Measurements from ENCODE around the gene LIPG.

The LIPG gene

GRCh38 chr18:49621717-49622351 is 60.0 kb downstream of the LIPG start:
- H3K18ac ChIP-seq (ENCODE audit: low read length): peak overlapping the region; percentile 24
- no peak overlapping the region for H4K91ac ChIP-seq (ENCODE audit: low read depth, low read length, poor library complexity)
- no peak overlapping the region for H2BK120ac ChIP-seq (ENCODE audit: low read depth, low read length)
- DNase-seq (ENCODE audit: low spot score): no peak
- H2AK5ac ChIP-seq (ENCODE audit: low read depth, low read length): no peak overlapping the region
- no peaks in the 10 kb centered on the region for H3K36me3 ChIP-seq (replicated peaks in 1 of 2; ENCODE audit: control insufficient read depth in 2 of 2, insufficient read depth in 2 of 2, low read length in 2 of 2)
- H2BK15ac ChIP-seq (ENCODE audit: low read length): no peak overlapping the region
- H3K9ac ChIP-seq (ENCODE audit: low read depth, low read length, poor library complexity): no peak overlapping the region
- H3K9me3 ChIP-seq (replicated peaks in 1 of 2; ENCODE audit: control insufficient read depth in 2 of 2, insufficient read depth in 1 of 2, low read depth in 1 of 2, low read length in 2 of 2): no peaks in the 10 kb centered on the region
- no peaks in the 10 kb centered on the region for H3K27me3 ChIP-seq (ENCODE audit: control insufficient read depth in 3 of 3, insufficient read depth in 3 of 3, low read depth in 1 of 3, low read length in 3 of 3)
- peak overlapping the region; percentile 65 for H2AFZ ChIP-seq (ENCODE audit: low read length)
- H3K14ac ChIP-seq (ENCODE audit: low read length): no peak overlapping the region
- peaks cover 20 to 39% of the 10 kb centered on the region in 2 donors for H3K4me1 ChIP-seq (ENCODE audit: control insufficient read depth in 2 of 2, insufficient read depth in 1 of 2, low read depth in 1 of 2, low read length in 2 of 2)
- no peak overlapping the region for H3K23ac ChIP-seq (ENCODE audit: low read depth, low read length, poor library complexity)
- WGBS, 2 donors (ENCODE audit: extremely low coverage in 2 of 2, insufficient read length in 2 of 2, insufficient replicate concordance in 1 of 2): no CpG with 5 or more reads among the region's 12 CpGs
- H3K79me1 ChIP-seq (ENCODE audit: low read depth, low read length): no peaks in the 10 kb centered on the region
- H3K27ac ChIP-seq (replicated peaks; ENCODE audit: low read length): no peak overlapping the region
- no peak overlapping the region for H2BK5ac ChIP-seq (ENCODE audit: low read length)
- no peak overlapping the region for H4K8ac ChIP-seq (ENCODE audit: low read depth, low read length)
- H3K4me3 ChIP-seq (ENCODE audit: low read length in 2 of 2): no peak overlapping the region
- no peak overlapping the region for H3K4me2 ChIP-seq (ENCODE audit: insufficient read depth, low read length, poor library complexity, severe bottlenecking)
- no peak overlapping the region for H2BK12ac ChIP-seq (ENCODE audit: low read length)
- no peak overlapping the region for H3K4ac ChIP-seq (ENCODE audit: low read length)

GRCh38 chr18:49623571-49623970 is 61.7 kb downstream of the LIPG start:
- H2BK120ac ChIP-seq (ENCODE audit: low read depth, low read length): no peak overlapping the region
- H2AK5ac ChIP-seq (ENCODE audit: low read depth, low read length): no peak overlapping the region
- no peak overlapping the region for H3K23ac ChIP-seq (ENCODE audit: low read depth, low read length, poor library complexity)
- DNase-seq (ENCODE audit: low spot score): no peak
- no peak overlapping the region for H3K9ac ChIP-seq (ENCODE audit: low read depth, low read length, poor library complexity)
- H4K8ac ChIP-seq (ENCODE audit: low read depth, low read length): no peak overlapping the region
- no peaks in the 10 kb centered on the region for H3K27me3 ChIP-seq (ENCODE audit: control insufficient read depth in 3 of 3, insufficient read depth in 3 of 3, low read depth in 1 of 3, low read length in 3 of 3)
- H3K14ac ChIP-seq (ENCODE audit: low read length): no peak overlapping the region
- no peak overlapping the region for H3K4me3 ChIP-seq (ENCODE audit: low read length in 2 of 2)
- H3K9me3 ChIP-seq (replicated peaks in 1 of 2; ENCODE audit: control insufficient read depth in 2 of 2, insufficient read depth in 1 of 2, low read depth in 1 of 2, low read length in 2 of 2): no peaks in the 10 kb centered on the region
- peaks cover 21 to 51% of the 10 kb centered on the region in 2 donors for H3K4me1 ChIP-seq (ENCODE audit: control insufficient read depth in 2 of 2, insufficient read depth in 1 of 2, low read depth in 1 of 2, low read length in 2 of 2)
- H3K18ac ChIP-seq (ENCODE audit: low read length): no peak overlapping the region
- no peak overlapping the region for H2BK5ac ChIP-seq (ENCODE audit: low read length)
- H3K4ac ChIP-seq (ENCODE audit: low read length): no peak overlapping the region
- H3K27ac ChIP-seq (replicated peaks; ENCODE audit: low read length): no peak overlapping the region
- H2BK12ac ChIP-seq (ENCODE audit: low read length): no peak overlapping the region
- no peak overlapping the region for H4K91ac ChIP-seq (ENCODE audit: low read depth, low read length, poor library complexity)
- no peak overlapping the region for H2BK15ac ChIP-seq (ENCODE audit: low read length)
- H2AFZ ChIP-seq (ENCODE audit: low read length): no peak overlapping the region
- H3K36me3 ChIP-seq (replicated peaks in 1 of 2; ENCODE audit: control insufficient read depth in 2 of 2, insufficient read depth in 2 of 2, low read length in 2 of 2): no peaks in the 10 kb centered on the region
- WGBS, 2 donors (ENCODE audit: extremely low coverage in 2 of 2, insufficient read length in 2 of 2, insufficient replicate concordance in 1 of 2): no CpG with 5 or more reads among the region's 6 CpGs
- H3K4me2 ChIP-seq (ENCODE audit: insufficient read depth, low read length, poor library complexity, severe bottlenecking): no peak overlapping the region
- H3K79me1 ChIP-seq (ENCODE audit: low read depth, low read length): no peaks in the 10 kb centered on the region

- Histone ChIP-seq H3K4me2 (ENCODE audit: insufficient read depth, low read length, poor library complexity, severe bottlenecking) (no peak overlapping the region), H3K4me1 (ENCODE audit: control insufficient read depth in 2 of 2, insufficient read depth in 1 of 2, low read depth in 1 of 2, low read length in 2 of 2) (peaks cover 10 to 46% of the 10 kb centered on the region in 2 donors), H2BK15ac (ENCODE audit: low read length) (no peak overlapping the region), H3K4me3 (ENCODE audit: low read length in 2 of 2) (no peak overlapping the region), H3K27me3 (ENCODE audit: control insufficient read depth in 3 of 3, insufficient read depth in 3 of 3, low read depth in 1 of 3, low read length in 3 of 3) (no peaks in the 10 kb centered on the region), H3K14ac (ENCODE audit: low read length) (no peak overlapping the region), H3K18ac (ENCODE audit: low read length) (no peak overlapping the region), H3K9me3 (replicated peaks in 1 of 2; ENCODE audit: control insufficient read depth in 2 of 2, insufficient read depth in 1 of 2, low read depth in 1 of 2, low read length in 2 of 2) (no peaks in the 10 kb centered on the region), H2BK5ac (ENCODE audit: low read length) (no peak overlapping the region), H3K23ac (ENCODE audit: low read depth, low read length, poor library complexity) (no peak overlapping the region), H2BK12ac (ENCODE audit: low read length) (no peak overlapping the region), H2AFZ (ENCODE audit: low read length) (no peak overlapping the region), H2BK120ac (ENCODE audit: low read depth, low read length) (no peak overlapping the region), H3K27ac (replicated peaks; ENCODE audit: low read length) (no peak overlapping the region), H4K91ac (ENCODE audit: low read depth, low read length, poor library complexity) (no peak overlapping the region), H3K79me1 (ENCODE audit: low read depth, low read length) (no peaks in the 10 kb centered on the region), H3K36me3 (replicated peaks in 1 of 2; ENCODE audit: control insufficient read depth in 2 of 2, insufficient read depth in 2 of 2, low read length in 2 of 2) (no peaks in the 10 kb centered on the region), H3K9ac (ENCODE audit: low read depth, low read length, poor library complexity) (no peak overlapping the region), H3K4ac (ENCODE audit: low read length) (no peak overlapping the region), H4K8ac (ENCODE audit: low read depth, low read length) (no peak overlapping the region), H2AK5ac (ENCODE audit: low read depth, low read length) (no peak overlapping the region)
- no peak for DNase-seq (ENCODE audit: low spot score)
- no CpG with 5 or more reads among the region's 9 CpGs for WGBS, 2 donors (ENCODE audit: extremely low coverage in 2 of 2, insufficient read length in 2 of 2, insufficient replicate concordance in 1 of 2)
These were observed 63.3 kb downstream of the LIPG start for GRCh38 chr18:49625021-49625691.

- Histone ChIP-seq H3K79me1 (ENCODE audit: low read depth, low read length) (no peaks in the 10 kb centered on the region), H2BK12ac (ENCODE audit: low read length) (peak overlapping the region; percentile 48), H3K9me3 (replicated peaks in 1 of 2; ENCODE audit: control insufficient read depth in 2 of 2, insufficient read depth in 1 of 2, low read depth in 1 of 2, low read length in 2 of 2) (no peaks in the 10 kb centered on the region), H3K23ac (ENCODE audit: low read depth, low read length, poor library complexity) (no peak overlapping the region), H4K91ac (ENCODE audit: low read depth, low read length, poor library complexity) (no peak overlapping the region), H2AFZ (ENCODE audit: low read length) (no peak overlapping the region), H3K36me3 (replicated peaks in 1 of 2; ENCODE audit: control insufficient read depth in 2 of 2, insufficient read depth in 2 of 2, low read length in 2 of 2) (no peaks in the 10 kb centered on the region), H3K4ac (ENCODE audit: low read length) (no peak overlapping the region), H3K18ac (ENCODE audit: low read length) (peak overlapping the region; percentile 32), H3K14ac (ENCODE audit: low read length) (peak overlapping the region; percentile 28), H2BK120ac (ENCODE audit: low read depth, low read length) (no peak overlapping the region), H3K27ac (replicated peaks; ENCODE audit: low read length) (no peak overlapping the region), H4K8ac (ENCODE audit: low read depth, low read length) (peak overlapping the region; percentile 66), H3K4me1 (ENCODE audit: control insufficient read depth in 2 of 2, insufficient read depth in 1 of 2, low read depth in 1 of 2, low read length in 2 of 2) (peaks cover 10 to 33% of the 10 kb centered on the region in 2 donors), H2BK5ac (ENCODE audit: low read length) (no peak overlapping the region), H2BK15ac (ENCODE audit: low read length) (no peak overlapping the region), H3K27me3 (ENCODE audit: control insufficient read depth in 3 of 3, insufficient read depth in 3 of 3, low read depth in 1 of 3, low read length in 3 of 3) (no peaks in the 10 kb centered on the region), H2AK5ac (ENCODE audit: low read depth, low read length) (peak overlapping the region; percentile 41), H3K4me2 (ENCODE audit: insufficient read depth, low read length, poor library complexity, severe bottlenecking) (no peak overlapping the region), H3K9ac (ENCODE audit: low read depth, low read length, poor library complexity) (no peak overlapping the region), H3K4me3 (ENCODE audit: low read length in 2 of 2) (no peak overlapping the region)
- DNase-seq (ENCODE audit: low spot score): no peak
- no CpG with 5 or more reads among the region's 8 CpGs for WGBS, 2 donors (ENCODE audit: extremely low coverage in 2 of 2, insufficient read length in 2 of 2, insufficient replicate concordance in 1 of 2)
These were observed 65.1 kb downstream of the LIPG start for GRCh38 chr18:49626842-49627467.

Data from neuronal stem cell (in vitro differentiated cells).